ENCODE data around the gene VENTX. TPM values are rescaled to one million over a fixed set of nuclear protein-coding genes. Genes with fewer than 3 reads are reported as not detected.

Gene VENTX
- total RNA-seq, 1 experiment from 2014 or later, result not detected

DNA sequence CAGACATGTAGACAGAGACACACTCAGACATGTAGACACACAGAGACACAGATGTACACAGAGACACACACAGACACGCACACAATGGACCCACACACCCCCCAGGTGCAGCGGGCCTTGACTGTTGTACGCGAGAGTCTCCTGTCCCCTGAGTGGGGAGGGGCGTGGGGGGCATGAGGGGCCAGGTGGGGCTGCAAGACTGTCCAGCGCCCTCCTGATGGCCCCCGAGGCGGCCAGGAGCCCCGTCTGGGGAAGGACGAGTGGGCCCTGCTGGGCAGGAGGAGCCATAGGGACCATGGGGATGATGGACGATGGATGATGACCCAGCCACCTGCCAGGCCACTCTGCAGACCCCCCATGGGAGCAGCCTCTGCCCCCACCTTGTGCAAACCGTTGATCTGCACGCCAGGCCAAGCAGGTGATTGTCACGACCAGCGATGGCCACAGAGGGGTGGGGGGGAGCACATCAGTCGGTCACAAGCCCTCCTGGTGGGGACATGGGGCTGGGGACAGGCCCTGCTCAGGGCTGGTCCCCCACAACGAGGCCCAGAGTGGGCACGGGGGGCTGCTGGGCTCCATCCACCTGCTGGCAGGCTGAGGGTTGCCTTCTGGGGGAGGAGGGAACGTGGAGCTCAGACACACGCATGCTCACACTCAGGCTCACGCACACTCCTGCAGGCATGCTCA lies 11.6 kb downstream of the VENTX start:
- ATAC-seq (no peak), DNase-seq (no peak)
- Histone ChIP-seq H3K4me2 (ENCODE audit: low read length) (no peak overlapping the region), H3K4me1 (ENCODE audit: insufficient read depth, low read length) (no peaks in the 10 kb centered on the region), H3K4me3 (ENCODE audit: low read length) (no peak overlapping the region), H3K9me2 (replicated peaks; ENCODE audit: low read length) (no peaks in the 10 kb centered on the region), H2AFZ (ENCODE audit: low read length) (no peak overlapping the region), H3K36me3 (ENCODE audit: low read depth, low read length) (no peaks in the 10 kb centered on the region), H3F3A (ENCODE audit: low read length, unreplicated experiment) (no peaks in the 10 kb centered on the region), H3K9ac (ENCODE audit: low read length) (no peak overlapping the region), H3K9me3 (ENCODE audit: low read length) (no peaks in the 10 kb centered on the region), H3K27me3 (ENCODE audit: low read length) (no peaks in the 10 kb centered on the region), H4K20me1 (ENCODE audit: low read length) (no peaks in the 10 kb centered on the region), H3K27ac (ENCODE audit: low read length) (no peak overlapping the region), H3K79me2 (ENCODE audit: low read length) (no peaks in the 10 kb centered on the region)
- ChIA-PET CTCF (no interaction called here), POLR2A (ENCODE audit: unreplicated experiment) (no interaction called here)
- intact Hi-C loops (cut with micrococcal nuclease), result no loop called here
- no peak for TF ChIP-seq EZH2 (IDR thresholded peaks at IDR 0.05; ENCODE audit: low read length, unreplicated experiment)
- no peak for TF ChIP-seq EZH2phosphoT487 (IDR thresholded peaks at IDR 0.05; ENCODE audit: borderline replicate concordance, low read length)
- TF ChIP-seq, protein P1, sequence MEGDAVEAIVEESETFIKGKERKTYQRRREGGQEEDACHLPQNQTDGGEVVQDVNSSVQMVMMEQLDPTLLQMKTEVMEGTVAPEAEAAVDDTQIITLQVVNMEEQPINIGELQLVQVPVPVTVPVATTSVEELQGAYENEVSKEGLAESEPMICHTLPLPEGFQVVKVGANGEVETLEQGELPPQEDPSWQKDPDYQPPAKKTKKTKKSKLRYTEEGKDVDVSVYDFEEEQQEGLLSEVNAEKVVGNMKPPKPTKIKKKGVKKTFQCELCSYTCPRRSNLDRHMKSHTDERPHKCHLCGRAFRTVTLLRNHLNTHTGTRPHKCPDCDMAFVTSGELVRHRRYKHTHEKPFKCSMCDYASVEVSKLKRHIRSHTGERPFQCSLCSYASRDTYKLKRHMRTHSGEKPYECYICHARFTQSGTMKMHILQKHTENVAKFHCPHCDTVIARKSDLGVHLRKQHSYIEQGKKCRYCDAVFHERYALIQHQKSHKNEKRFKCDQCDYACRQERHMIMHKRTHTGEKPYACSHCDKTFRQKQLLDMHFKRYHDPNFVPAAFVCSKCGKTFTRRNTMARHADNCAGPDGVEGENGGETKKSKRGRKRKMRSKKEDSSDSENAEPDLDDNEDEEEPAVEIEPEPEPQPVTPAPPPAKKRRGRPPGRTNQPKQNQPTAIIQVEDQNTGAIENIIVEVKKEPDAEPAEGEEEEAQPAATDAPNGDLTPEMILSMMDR (conservative IDR thresholded peaks at IDR 0.05; ENCODE audit: low read depth, low read length), result no peak
- no TSS peak for BruUV-seq (replicated peaks)

DNA sequence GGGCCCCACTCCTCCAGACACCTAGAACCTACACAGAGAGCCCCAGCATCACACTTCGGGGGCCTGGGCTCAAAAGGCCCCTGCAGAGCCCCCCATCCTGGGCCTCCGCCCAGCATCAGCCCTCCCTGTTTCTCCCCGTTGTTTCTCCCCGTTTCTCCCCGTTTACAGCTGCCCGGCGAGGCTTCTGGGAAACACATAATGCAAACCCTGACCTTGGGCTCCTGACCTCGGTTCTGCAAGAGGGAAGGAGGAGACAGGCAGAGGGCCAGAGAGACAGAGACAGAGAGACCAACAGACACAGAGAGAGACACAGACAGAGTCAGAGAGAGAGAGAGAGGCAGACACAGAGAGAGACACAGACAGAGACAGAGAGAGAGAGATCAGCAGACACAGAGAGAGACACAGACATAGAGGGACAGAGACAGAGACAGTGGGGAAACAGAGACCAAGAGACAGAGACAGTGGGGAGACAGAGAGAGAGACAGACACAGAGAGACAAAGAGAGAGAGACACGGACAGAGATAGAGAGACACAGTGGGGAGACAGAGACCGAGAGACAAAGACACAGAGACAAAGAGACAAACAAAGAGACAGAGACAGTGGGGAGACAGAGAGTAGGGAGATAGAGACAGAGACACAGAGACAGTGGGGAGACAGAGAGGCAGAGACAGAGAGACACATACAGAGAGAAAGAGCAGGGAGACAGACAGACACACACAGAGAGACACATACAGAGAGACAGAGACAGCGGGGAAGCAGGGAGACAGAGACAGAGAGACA lies 12.5 kb downstream of the VENTX start:
- Histone ChIP-seq H3K27me3 (ENCODE audit: low read length) (no peaks in the 10 kb centered on the region), H4K20me1 (ENCODE audit: low read length) (no peaks in the 10 kb centered on the region)

More for the DNA sequence above, 12.5 kb downstream of the VENTX start:
- ATAC-seq, result no peak
- H3K79me2 ChIP-seq (ENCODE audit: low read length), result no peaks in the 10 kb centered on the region
- no peak overlapping the region for H3K4me3 ChIP-seq (ENCODE audit: low read length)
- no peaks in the 10 kb centered on the region for H3K36me3 ChIP-seq (ENCODE audit: low read depth, low read length)
- H3K4me1 ChIP-seq (ENCODE audit: insufficient read depth, low read length), result no peaks in the 10 kb centered on the region
- no peak for TF ChIP-seq EZH2phosphoT487 (IDR thresholded peaks at IDR 0.05; ENCODE audit: borderline replicate concordance, low read length)
- TF ChIP-seq, protein P1 (conservative IDR thresholded peaks at IDR 0.05; ENCODE audit: low read depth, low read length), result no peak
- TF ChIP-seq EZH2 (IDR thresholded peaks at IDR 0.05; ENCODE audit: low read length, unreplicated experiment), result no peak
- no peak overlapping the region for H3K27ac ChIP-seq (ENCODE audit: low read length)
- no peak overlapping the region for H2AFZ ChIP-seq (ENCODE audit: low read length)
- no peaks in the 10 kb centered on the region for H3K9me3 ChIP-seq (ENCODE audit: low read length)
- no peak overlapping the region for H3K9ac ChIP-seq (ENCODE audit: low read length)
- no TSS peak for BruUV-seq (replicated peaks)
- ChIA-PET CTCF (no interaction called here), POLR2A (ENCODE audit: unreplicated experiment) (no interaction called here)
- no peak overlapping the region for H3K4me2 ChIP-seq (ENCODE audit: low read length)
- no peak for DNase-seq
- no peaks in the 10 kb centered on the region for H3F3A ChIP-seq (ENCODE audit: low read length, unreplicated experiment)
- H3K9me2 ChIP-seq (replicated peaks; ENCODE audit: low read length), result no peaks in the 10 kb centered on the region
- intact Hi-C loops (cut with micrococcal nuclease), result no loop called here

Data from PC-3 (cell line).